ENCODE data around the gene GGTA1.

Gene GGTA1

DNA sequence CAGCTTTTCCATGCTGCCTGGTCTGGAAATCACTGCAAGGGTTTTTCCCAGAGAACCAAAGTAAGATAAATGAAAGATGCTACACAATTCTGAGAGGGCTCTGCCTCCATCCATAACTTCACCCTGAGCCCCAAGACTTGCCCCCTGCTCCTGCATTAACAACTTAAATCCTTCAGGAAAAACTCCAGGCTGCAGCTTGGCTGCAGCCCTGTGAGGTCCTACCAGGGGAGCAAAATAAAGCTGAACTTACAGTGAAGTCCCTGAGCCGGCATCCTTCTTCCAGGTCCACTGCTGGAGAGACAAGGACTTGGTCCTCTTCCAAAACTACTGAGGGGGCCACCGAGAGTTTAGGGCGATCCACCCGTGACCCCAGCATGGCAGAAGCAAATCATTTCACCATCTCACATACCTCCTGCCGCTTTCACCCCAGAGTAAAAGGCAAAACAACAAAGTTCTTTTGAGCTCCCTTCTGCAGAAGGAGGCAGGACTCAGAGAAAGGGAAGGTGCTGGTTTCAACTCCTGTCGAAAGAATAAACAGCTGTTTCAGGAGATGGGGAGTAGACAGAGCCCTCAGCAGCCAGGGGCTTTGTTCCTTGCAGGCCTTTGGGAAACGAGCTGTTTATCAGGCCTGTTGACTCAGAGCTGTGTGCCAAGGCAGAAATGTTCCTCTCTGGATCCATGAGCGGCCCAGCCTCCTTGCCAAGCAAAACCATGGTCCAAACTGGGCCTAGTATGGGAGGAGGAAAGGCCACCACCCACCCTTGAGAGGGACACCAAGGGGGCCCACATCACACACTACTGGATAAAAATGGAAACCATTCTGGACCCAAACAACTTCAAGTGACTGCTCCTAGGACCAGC, 20.6 kb downstream of the GGTA1 start:
- H3K4me3 ChIP-seq (ENCODE audit: low read depth, low read length), result no peak overlapping the region
- TF ChIP-seq, protein P1, sequence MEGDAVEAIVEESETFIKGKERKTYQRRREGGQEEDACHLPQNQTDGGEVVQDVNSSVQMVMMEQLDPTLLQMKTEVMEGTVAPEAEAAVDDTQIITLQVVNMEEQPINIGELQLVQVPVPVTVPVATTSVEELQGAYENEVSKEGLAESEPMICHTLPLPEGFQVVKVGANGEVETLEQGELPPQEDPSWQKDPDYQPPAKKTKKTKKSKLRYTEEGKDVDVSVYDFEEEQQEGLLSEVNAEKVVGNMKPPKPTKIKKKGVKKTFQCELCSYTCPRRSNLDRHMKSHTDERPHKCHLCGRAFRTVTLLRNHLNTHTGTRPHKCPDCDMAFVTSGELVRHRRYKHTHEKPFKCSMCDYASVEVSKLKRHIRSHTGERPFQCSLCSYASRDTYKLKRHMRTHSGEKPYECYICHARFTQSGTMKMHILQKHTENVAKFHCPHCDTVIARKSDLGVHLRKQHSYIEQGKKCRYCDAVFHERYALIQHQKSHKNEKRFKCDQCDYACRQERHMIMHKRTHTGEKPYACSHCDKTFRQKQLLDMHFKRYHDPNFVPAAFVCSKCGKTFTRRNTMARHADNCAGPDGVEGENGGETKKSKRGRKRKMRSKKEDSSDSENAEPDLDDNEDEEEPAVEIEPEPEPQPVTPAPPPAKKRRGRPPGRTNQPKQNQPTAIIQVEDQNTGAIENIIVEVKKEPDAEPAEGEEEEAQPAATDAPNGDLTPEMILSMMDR (IDR thresholded peaks at IDR 0.05; ENCODE audit: low read depth, low read length, missing control alignments), result no peak
- in situ Hi-C loops (cut with HindIII; ENCODE audit: low sequenced_read_pairs), result no loop called here
- no peak for DNase-seq (ENCODE audit: low read depth)

DNA sequence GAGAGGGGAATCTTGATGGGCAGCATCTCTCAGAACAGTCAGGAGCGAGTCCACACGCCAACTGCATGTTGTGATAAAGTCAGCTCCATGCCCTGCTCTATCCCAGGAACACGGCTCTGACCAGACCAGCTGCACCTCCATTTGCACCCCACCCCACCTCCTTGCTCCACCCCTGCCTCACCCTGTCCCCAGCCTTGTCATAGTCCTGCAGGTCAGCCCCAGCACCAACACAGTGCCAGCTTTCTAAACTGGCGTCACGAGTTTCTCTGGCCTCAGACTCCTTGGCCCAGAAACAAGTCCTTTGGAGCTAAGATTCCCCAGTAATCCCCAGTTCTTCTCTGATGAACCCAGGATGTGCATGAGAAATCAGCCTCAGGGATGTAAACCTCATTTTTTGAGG, 23.5 kb downstream of the GGTA1 start:
- DNase-seq (ENCODE audit: low read depth), result no peak
- in situ Hi-C loops (cut with HindIII; ENCODE audit: low sequenced_read_pairs), result no loop called here
- H3K4me3 ChIP-seq (ENCODE audit: low read depth, low read length), result no peak overlapping the region
- TF ChIP-seq, protein P1 (IDR thresholded peaks at IDR 0.05; ENCODE audit: low read depth, low read length, missing control alignments), result no peak

DNA sequence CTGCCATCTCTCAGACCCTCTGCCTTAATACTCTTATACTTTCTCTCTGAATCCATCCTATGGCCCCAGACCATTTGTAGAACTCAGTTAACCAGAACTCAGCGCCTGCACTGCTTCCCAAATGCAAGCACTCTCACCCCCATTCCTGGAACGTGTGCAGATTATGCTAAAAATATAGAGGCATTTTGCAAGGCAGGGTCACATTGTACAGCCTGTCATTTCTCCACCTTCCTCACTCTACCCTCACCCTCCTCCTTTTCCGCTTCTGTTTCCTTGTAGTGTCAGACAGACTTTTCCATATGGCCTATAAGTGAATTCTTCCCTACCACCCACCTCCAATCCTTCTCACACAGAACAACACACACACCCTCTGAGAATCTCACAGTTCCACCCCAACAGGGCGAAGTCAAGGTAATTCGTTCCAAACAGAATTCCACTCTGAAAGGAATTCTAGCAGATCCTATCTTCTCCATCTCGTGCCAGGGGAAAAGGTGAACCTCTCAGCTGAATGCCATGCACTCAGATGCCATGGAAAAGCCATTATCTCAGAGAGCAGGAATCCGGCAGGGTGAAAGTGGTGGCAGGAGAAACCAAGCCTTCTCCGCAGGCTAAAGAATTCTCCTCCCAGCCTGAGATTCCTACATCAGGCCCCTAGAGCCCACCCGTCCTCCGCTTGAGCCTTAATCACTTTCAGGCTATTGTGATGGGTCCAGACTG, 25.3 kb downstream of the GGTA1 start:
- H3K4me3 ChIP-seq (ENCODE audit: low read depth, low read length), result no peak overlapping the region
- no peak for DNase-seq (ENCODE audit: low read depth)
- TF ChIP-seq, protein P1 (IDR thresholded peaks at IDR 0.05; ENCODE audit: low read depth, low read length, missing control alignments), result no peak
- in situ Hi-C loops (cut with HindIII; ENCODE audit: low sequenced_read_pairs), result no loop called here

DNA sequence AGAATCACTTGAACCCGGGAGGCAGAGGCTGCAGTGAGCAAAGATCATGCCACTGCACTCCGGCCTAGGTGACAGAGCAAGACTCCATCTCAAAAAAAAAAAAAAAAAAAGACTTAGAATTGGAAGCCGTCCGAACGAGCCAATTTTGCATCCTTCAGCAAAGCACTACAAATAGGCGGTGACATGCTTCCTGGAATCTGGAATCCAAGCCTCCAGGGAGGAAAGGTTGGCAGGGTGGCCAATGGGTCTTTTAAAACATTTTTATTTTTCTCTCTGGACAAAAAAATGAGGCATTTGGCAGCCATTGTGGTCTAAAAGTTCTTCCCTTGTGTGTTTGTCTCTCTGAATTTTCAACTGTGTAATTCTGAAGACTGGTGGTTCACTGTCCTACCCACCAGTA, 26.4 kb downstream of the GGTA1 start:
- H3K4me3 ChIP-seq (ENCODE audit: low read depth, low read length), result no peak overlapping the region
- TF ChIP-seq, protein P1 (IDR thresholded peaks at IDR 0.05; ENCODE audit: low read depth, low read length, missing control alignments), result no peak
- no peak for DNase-seq (ENCODE audit: low read depth)
- in situ Hi-C loops (cut with HindIII; ENCODE audit: low sequenced_read_pairs), result no loop called here

DNA sequence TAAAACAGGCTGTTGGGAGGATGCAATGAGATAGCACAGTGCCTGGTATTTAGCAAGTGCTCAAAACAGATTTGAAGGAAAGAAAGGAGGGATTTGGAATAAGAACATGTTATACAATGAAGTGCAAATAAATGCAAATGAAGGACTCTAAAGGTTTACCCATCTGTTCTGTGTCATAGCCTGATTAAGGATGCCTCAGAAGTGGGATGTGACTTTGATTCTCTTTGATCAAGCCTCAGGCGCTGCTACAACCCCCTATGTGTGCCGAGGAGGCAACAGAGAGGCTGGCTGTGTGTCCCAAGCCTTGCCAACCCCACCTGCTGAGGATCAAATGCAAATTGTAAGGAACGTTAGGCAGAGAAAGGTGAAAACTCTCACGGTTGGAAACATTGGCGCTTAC, 27.2 kb downstream of the GGTA1 start:
- no peak for DNase-seq (ENCODE audit: low read depth)
- no peak overlapping the region for H3K4me3 ChIP-seq (ENCODE audit: low read depth, low read length)
- in situ Hi-C loops (cut with HindIII; ENCODE audit: low sequenced_read_pairs), result no loop called here
- TF ChIP-seq, protein P1 (IDR thresholded peaks at IDR 0.05; ENCODE audit: low read depth, low read length, missing control alignments), result no peak

DNA sequence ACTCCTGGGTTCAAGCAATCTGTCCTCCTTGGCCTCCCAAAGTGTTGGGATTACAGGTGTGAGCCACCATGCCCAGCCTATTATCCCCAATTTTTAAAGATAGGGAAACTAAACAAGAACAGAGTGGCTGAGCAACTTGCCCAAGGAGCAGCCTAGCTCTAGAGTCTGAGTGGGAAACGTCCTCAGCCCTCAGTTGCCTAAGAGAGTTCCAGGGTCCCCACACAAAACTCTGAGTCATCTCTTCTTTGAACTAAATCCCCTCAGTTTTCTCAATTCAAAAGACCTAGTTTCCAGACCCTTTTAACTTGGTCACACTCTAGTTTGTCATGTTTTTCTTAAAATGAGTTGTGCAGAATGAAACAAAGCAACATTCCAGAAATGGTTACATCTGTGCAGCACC, 33.5 kb downstream of the GGTA1 start:
- in situ Hi-C loops (cut with HindIII; ENCODE audit: low sequenced_read_pairs), result no loop called here
- TF ChIP-seq, protein P1 (IDR thresholded peaks at IDR 0.05; ENCODE audit: low read depth, low read length, missing control alignments), result no peak
- H3K4me3 ChIP-seq (ENCODE audit: low read depth, low read length), result no peak overlapping the region
- DNase-seq (ENCODE audit: low read depth), result no peak

All from astrocyte of the cerebellum (primary cell).